HepG2 (cell line): ENCODE measurements around the gene MYO5B. TPM values are rescaled to one million over a fixed set of nuclear protein-coding genes. Genes with fewer than 3 reads are reported as not detected.

Experiments used
- ATF2 ChIP-seq: sonication (generic); formaldehyde crosslinking; IDR thresholded peaks from 2 replicates; pipeline ENCODE4 v1.4.0; 2020; ENCODE audit warnings: missing genetic modification reagents
- MYC ChIP-seq: sonication (generic); formaldehyde crosslinking; IDR thresholded peaks from 2 replicates; pipeline ENCODE4 v1.9.0; 2021; ENCODE audit warnings: missing genetic modification reagents, borderline replicate concordance
- PCBP2 ChIP-seq: fragments of 200-400 bp; formaldehyde crosslinking; optimal IDR thresholded peaks from 2 replicates; pipeline ENCODE3; 2018; ENCODE audit warnings: low read length, low read depth; ENCODE audit not compliant: poor library complexity, severe bottlenecking
- PHF8 ChIP-seq: sonication (generic); formaldehyde crosslinking; IDR thresholded peaks from 2 replicates; pipeline ENCODE4 v1.5.0; 2020; ENCODE audit warnings: missing genetic modification reagents
- PLSCR1 ChIP-seq: sonication (generic); formaldehyde crosslinking; IDR thresholded peaks from 2 replicates; pipeline ENCODE4 v1.5.0; 2020; ENCODE audit warnings: missing genetic modification reagents, mild to moderate bottlenecking, borderline replicate concordance
- PTBP1 ChIP-seq: fragments of 200-400 bp; formaldehyde crosslinking; IDR thresholded peaks from 2 replicates; pipeline ENCODE4 v1.6.1; 2018; ENCODE audit warnings: low read length, low read depth; ENCODE audit not compliant: poor library complexity, severe bottlenecking
- SP4 ChIP-seq: sonication (generic); formaldehyde crosslinking; IDR thresholded peaks from 2 replicates; pipeline ENCODE4 v1.8.1; 2023; ENCODE audit warnings: mild to moderate bottlenecking, missing genetic modification reagents
- TEAD2 ChIP-seq: sonication (generic); formaldehyde crosslinking; IDR thresholded peaks from 2 replicates; pipeline ENCODE4 v1.9.0; 2021; ENCODE audit warnings: missing genetic modification reagents
- THYN1 ChIP-seq: sonication (generic); formaldehyde crosslinking; IDR thresholded peaks from 2 replicates; pipeline ENCODE4 v1.8.1; 2023; ENCODE audit warnings: low read depth, mild to moderate bottlenecking, moderate library complexity, missing genetic modification reagents, borderline replicate concordance
- UBTF ChIP-seq: sonication (generic); formaldehyde crosslinking; IDR thresholded peaks from 2 replicates; pipeline ENCODE4 v1.4.0; 2020; ENCODE audit warnings: mild to moderate bottlenecking, missing genetic modification reagents
- ZBTB14 ChIP-seq: sonication (generic); formaldehyde crosslinking; IDR thresholded peaks from 2 replicates; pipeline ENCODE4 v1.4.0; 2020; ENCODE audit warnings: missing genetic modification reagents
- ZBTB7B ChIP-seq: sonication (generic); formaldehyde crosslinking; IDR thresholded peaks from 2 replicates; pipeline ENCODE4 v1.4.0; 2020; ENCODE audit warnings: missing genetic modification reagents
- ZNF296 ChIP-seq: sonication (generic); formaldehyde crosslinking; conservative IDR thresholded peaks from 2 replicates; pipeline ENCODE4 v1.5.0; 2020; ENCODE audit warnings: mild to moderate bottlenecking, missing genetic modification reagents
- ZNF629 ChIP-seq: sonication (generic); formaldehyde crosslinking; conservative IDR thresholded peaks from 2 replicates; pipeline ENCODE4 v1.5.0; 2020; ENCODE audit warnings: missing genetic modification reagents
- ZNF704 ChIP-seq: sonication (generic); formaldehyde crosslinking; IDR thresholded peaks from 2 replicates; pipeline ENCODE4 v1.8.1; 2023; ENCODE audit warnings: mild to moderate bottlenecking, inconsistent platforms, moderate library complexity, missing genetic modification reagents, borderline replicate concordance
- ZNF839 ChIP-seq: sonication (generic); formaldehyde crosslinking; IDR thresholded peaks from 2 replicates; pipeline ENCODE4 v1.4.0; 2020; ENCODE audit warnings: missing genetic modification reagents, mild to moderate bottlenecking, borderline replicate concordance
- ZSCAN29 ChIP-seq: sonication (generic); formaldehyde crosslinking; conservative IDR thresholded peaks from 2 replicates; pipeline ENCODE4 v1.4.0; 2020; ENCODE audit warnings: mild to moderate bottlenecking, missing genetic modification reagents
- polyA plus RNA-seq, 8 experiments: library from polyadenylated mRNA; depleted of rRNA in 3 of 8; stranded (reverse) in 7 of 8; unstranded in 1 of 8; fragments of >200 nt; fragmentation: Illumina TruSeq in 4 of 8; extraction: Trizol in 4 of 8; gene quantifications; 2 replicates each; pipeline versions ENCODE4 v1.2.1 to v1.2.3, GENCODE V29; 2011 to 2016; ENCODE audit warnings: low read depth in 4 of 8, missing spikeins in 1 of 8, mixed read lengths in 1 of 8; ENCODE audit not compliant: insufficient read depth in 1 of 8
- total RNA-seq, 5 experiments: library from RNA; depleted of rRNA; stranded (reverse); fragments of >200 nt; fragmentation: Illumina TruSeq; extraction: Trizol; gene quantifications; 2 replicates each; pipeline ENCODE4 v1.2.3, GENCODE V29; 2016; ENCODE audit warnings: low read depth in 1 of 5
- TF ChIP-seq, protein P1 (sequence below): sonication (generic); formaldehyde crosslinking; IDR thresholded peaks from 2 replicates; pipeline ENCODE4 v1.5.1; 2020; ENCODE audit warnings: mild to moderate bottlenecking, missing genetic modification reagents, moderate library complexity

Gene MYO5B
- total and polyA plus RNA-seq, 2 of the 13 experiments (the other 11 are each of a cell fraction or from before 2014, with no cell fraction given): 13.1 to 24.0 TPM

DNA sequence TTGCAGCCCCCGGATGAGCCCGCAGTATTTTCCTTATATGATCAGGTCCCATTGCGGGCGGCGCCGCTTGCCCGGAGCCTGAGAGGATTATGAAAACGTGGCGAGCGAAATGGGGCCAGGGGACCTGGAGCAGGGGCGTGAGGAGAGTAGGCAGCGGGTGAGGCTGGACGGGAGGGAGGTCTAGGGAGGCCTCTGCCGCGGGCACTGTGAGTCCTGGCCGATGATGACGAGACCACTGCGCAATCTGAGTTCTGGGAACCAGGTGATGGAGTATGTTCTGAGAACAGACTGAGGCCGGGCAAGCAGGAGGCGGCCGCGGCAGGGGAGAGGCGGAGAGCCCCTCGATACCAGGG lies 380.8 kb downstream of the MYO5B start (continued):
- TF ChIP-seq ZNF704: no peak
- TF ChIP-seq ZBTB7B: 0 out of 2 replicates have a peak, but pooled peaks have one; percentile 14
- peak; percentile 59 for TF ChIP-seq PHF8 (CRISPR knock-in tag)
- 0 out of 2 replicates have a peak, but pooled peaks have one; percentile 32 for TF ChIP-seq ZNF629 (CRISPR knock-in tag)
- no peak for TF ChIP-seq ZNF839 (CRISPR knock-in tag)
- 0 out of 2 replicates have a peak, but pooled peaks have one; percentile 34 for TF ChIP-seq TEAD2
- no peak for TF ChIP-seq PLSCR1
- TF ChIP-seq PCBP2: no peak
- TF ChIP-seq PTBP1: peak; percentile 49
- TF ChIP-seq UBTF (CRISPR knock-in tag): peak; percentile 57; the same call in 1 of the 2 replicates
- TF ChIP-seq ZNF296 (CRISPR knock-in tag): 0 out of 2 replicates have a peak, but pooled peaks have one; percentile 22
- TF ChIP-seq MYC (CRISPR knock-in tag): peak; percentile 46; the same call in 1 of the 2 replicates
- TF ChIP-seq, protein P1, sequence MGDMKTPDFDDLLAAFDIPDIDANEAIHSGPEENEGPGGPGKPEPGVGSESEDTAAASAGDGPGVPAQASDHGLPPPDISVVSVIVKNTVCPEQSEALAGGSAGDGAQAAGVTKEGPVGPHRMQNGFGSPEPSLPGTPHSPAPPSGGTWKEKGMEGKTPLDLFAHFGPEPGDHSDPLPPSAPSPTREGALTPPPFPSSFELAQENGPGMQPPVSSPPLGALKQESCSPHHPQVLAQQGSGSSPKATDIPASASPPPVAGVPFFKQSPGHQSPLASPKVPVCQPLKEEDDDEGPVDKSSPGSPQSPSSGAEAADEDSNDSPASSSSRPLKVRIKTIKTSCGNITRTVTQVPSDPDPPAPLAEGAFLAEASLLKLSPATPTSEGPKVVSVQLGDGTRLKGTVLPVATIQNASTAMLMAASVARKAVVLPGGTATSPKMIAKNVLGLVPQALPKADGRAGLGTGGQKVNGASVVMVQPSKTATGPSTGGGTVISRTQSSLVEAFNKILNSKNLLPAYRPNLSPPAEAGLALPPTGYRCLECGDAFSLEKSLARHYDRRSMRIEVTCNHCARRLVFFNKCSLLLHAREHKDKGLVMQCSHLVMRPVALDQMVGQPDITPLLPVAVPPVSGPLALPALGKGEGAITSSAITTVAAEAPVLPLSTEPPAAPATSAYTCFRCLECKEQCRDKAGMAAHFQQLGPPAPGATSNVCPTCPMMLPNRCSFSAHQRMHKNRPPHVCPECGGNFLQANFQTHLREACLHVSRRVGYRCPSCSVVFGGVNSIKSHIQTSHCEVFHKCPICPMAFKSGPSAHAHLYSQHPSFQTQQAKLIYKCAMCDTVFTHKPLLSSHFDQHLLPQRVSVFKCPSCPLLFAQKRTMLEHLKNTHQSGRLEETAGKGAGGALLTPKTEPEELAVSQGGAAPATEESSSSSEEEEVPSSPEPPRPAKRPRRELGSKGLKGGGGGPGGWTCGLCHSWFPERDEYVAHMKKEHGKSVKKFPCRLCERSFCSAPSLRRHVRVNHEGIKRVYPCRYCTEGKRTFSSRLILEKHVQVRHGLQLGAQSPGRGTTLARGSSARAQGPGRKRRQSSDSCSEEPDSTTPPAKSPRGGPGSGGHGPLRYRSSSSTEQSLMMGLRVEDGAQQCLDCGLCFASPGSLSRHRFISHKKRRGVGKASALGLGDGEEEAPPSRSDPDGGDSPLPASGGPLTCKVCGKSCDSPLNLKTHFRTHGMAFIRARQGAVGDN: peak; percentile 7; the same call in 1 of the 2 replicates
- TF ChIP-seq ATF2 (CRISPR knock-in tag): no peak
- TF ChIP-seq ZBTB14 (CRISPR knock-in tag): peak; percentile 21; the same call in 1 of the 2 replicates
- TF ChIP-seq THYN1: no peak
- 0 out of 2 replicates have a peak, but pooled peaks have one; percentile 6 for TF ChIP-seq SP4 (CRISPR knock-in tag)
- no peak for TF ChIP-seq ZSCAN29 (CRISPR knock-in tag)
